Measurements from ENCODE around the gene SLC19A2.

GRCh38 chr1:169421309-169421708 lies 64.4 kb downstream of the SLC19A2 start:
- no peak for TF ChIP-seq POLR2A (IDR thresholded peaks at IDR 0.05; ENCODE audit: low read depth, low read length)
- no peak for TF ChIP-seq CTCF (IDR thresholded peaks at IDR 0.05; ENCODE audit: extremely low read depth in 1 of 2, insufficient read depth in 1 of 2, low read depth in 1 of 2, low read length in 2 of 2)
- no peak for TF ChIP-seq POLR2AphosphoS5 (IDR thresholded peaks at IDR 0.05; ENCODE audit: insufficient read depth, low read depth, low read length)
- TF ChIP-seq JUN (IDR thresholded peaks at IDR 0.05; ENCODE audit: borderline replicate concordance, insufficient read depth, insufficient read length, low read depth) = no peak
- no peak for TF ChIP-seq EZH2 (IDR thresholded peaks at IDR 0.05; ENCODE audit: borderline replicate concordance, low read depth, low read length, severe bottlenecking)

Data from endothelial cell of umbilical vein (primary cell).